NCI-H748 (cell line): ENCODE data around the gene CD274.
"Not testable (repeated sequence)": the region's sequence is repeated elsewhere in the genome, so short reads cannot be mapped to it uniquely, and the experiment has no call there.

Source experiments
- DNase-seq: peaks from one replicate; lab custom pipeline; 2025; ENCODE audit not compliant: unreplicated experiment; lab: John Stamatoyannopoulos, UW

The CD274 gene

DNA sequence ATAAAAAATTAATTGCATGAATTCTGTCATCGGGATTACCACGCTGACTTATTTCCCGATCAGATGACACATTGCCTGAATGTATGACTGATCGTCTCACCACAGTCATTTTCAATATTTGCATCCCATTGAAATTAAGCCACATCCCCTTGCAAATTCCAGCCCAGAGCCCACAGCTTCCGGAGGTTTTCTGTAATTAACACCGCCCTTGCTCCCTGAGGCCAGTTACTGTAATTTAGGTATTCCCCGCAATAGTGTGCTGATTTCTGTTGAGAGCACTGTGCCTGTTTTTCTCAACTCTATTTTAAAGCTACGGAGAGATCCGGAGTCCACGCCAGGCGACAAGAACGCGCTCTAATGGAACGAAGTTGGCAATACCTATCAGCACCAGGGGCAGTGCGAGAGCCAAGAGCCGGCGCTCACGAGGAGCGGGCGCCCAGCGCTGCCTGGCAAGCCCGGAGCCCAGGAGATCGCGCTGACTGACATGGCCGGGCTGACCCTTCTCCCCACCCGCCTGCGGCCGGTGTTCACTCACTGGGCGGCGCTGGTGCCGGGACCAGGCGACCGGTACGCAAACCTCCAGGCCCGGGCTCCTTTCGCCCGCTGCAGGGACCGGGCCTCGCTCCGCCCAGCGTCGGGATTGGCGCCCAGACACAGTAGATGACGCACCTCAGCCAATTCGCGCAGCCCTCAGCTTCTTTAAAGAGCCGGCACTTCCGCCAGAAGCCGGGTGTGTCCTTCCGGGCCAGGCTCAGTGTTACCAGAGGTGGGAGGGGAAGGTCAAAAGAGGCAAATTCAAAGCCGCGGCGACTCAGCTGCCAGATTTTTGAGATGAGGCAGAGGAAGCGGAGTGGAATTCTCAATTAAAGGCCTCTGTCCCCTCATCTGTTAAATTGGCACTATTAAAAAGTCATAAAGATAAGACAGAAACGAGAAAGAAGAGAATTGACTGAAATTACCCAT lies 12.8 kb upstream of the CD274 start, which contains the start of gene PLGRKT:
PLGRKT (minus strand) TSS at position 672 of the 963 bp plus-strand sequence. CDS start 5,948 bp downstream, outside the sequence.
- DNase-seq: peak; percentile 96

DNA sequence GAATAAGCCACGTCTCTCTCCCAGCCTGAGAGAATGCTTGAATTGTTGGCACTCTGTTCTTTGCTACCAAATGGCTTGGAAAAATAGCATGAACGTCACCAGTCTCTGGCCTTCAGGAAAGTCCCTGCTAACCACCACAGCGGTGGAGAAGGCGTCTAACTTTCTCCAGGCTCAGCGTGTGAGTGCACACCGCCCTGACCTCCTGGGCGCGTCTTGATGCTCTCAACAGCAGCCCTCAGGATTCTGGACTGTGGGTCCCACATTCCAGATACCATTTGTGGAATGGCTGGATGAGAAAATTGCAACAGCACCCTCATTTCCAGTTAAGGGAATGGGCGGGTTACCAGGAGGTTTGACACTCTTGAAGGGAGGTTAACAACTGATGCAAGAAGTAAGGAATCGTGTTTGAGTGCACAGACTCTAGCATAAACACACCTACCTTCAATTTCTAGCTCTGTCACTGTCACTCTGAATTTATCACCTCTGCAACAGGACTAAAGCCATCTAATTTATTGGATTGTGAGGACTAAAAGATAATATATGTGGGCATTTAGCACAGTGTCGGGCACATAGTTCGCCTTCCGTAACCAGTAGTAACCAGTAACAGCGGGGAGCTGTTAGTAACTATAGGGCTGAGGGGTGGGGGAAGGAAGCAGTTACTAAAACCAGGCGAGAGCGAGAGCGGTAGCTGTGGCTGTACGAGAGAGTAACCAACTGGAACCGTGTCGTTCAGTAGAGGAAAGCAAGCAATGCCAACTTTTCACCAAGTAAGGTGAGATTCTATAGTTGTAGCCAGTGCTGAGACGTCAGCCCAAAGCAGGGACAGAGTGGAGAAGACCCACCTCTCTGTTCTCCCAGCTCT lies 11.8 kb upstream of the CD274 start:
- no peak for DNase-seq

DNA sequence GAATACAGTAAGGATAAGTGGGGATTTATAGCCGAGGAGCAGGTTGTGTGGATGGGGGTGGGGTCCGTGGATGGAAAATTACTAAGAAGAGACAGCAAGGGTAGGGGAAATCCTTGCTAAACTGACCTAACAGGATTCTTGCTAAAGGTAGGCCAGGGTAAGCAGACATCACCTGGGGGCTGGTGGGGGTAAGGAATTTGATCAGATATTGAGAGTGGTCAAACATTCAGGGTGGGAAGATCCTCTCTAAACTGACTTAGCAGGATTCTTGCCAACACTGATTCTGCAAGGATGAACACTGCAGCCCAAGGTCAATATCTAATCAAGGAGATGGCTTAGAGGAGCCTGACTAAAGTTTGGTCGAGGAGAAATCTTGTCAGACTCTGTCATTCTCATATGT lies 9.9 kb upstream of the CD274 start:
- DNase-seq: no peak

DNA sequence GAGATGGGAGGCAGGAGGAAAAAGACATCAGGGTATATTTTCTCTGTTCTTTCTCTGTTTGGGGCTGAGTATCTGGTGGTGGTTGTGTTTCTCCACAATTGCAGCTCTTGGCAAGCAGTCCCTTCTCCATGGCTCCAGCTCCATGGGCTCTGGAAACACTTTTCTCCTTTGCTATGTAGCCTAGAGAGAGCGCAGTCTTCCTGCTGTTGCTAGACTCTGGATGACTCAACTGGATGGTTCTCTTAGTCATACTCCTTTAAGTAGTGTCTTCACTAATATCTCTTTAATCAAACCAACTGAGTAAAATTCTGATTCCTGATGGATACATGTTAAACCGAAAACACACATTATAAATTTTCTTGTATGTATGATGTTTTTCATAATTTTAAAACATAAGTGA lies 9.3 kb upstream of the CD274 start:
- no peak for DNase-seq

DNA sequence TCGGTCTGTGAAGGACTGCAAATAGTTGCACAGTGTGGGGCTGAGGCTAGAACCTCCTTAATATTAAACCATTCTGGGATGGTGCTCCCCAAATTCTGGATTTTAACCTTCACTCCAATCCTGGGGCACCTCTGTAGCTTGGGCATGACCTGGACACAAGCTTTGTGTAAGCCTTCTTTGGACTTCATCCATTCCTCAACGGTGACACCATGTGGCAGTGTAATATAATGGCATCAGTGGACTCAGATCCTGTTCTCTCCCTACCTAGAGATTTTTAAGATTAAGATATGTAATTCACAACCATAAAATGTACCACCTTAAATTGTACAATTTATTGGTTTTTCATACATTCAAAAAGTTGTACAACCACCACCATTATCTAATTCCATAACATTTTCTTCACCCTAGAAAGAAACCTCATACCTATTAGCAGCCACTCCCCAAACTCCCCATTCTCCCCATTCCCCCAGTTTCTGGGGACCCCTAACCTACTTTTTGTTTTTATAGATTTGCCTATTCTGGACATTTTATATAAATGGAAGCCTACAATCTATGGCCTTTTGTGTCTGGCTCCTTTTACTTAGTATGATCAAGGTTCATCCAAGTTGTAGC lies 7.8 kb upstream of the CD274 start:
- peak; percentile 53 for DNase-seq

DNA sequence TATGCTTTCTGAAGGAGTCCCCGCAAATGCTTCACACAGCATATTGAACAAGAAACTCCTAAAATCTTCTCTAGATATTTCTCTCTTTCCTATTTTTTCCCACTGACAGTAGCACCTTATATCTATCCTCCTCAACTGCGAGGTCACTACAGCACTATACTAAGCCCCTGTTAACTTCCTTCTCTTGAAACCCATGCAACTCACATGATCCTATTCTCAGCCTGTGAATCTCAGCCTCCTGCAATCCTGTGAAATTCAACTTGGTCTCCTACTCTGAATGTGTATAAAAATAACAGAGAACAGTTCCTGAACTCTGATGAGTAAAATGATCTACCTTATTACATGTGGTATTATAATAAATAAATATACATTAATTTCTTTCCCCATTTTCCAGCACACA lies 6.5 kb upstream of the CD274 start:
- DNase-seq: no peak

DNA sequence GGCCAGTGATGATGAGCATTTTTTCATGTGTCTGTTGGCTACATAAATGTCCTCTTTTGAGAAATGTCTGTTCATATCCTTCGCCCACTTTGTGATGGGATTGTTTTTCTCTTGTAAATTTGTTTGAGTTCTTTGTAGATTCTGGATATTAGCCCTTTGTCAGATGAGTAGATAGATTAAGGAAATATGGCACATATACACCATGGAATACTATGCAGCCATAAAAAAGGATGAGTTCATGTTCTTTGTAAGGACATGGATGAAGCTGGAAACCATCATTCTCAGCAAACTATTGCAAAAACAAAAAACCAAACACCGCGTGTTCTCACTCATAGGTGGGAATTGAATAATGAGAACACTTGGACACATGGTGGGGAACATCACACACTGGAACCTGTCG lies 5.2 kb upstream of the CD274 start:
- not testable (repeated sequence) for DNase-seq

DNA sequence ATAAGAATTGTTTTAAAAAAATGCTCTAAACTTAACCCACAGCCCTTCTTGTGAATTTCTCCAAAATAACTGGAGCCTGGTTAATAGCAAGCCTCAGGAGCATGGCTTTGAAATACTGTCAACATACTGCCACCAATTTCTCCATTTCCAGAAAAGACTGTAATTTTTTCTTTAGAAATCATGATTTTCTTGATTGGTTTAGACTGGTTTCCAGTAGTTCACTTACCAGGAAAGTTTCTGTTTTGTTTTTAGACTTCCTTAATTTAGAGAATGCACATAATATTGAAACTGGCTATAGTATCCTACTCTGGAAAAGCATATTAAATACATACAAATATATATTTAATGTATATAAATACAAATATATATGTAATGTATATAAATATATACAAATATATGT lies 4.5 kb upstream of the CD274 start:
- DNase-seq: no peak

DNA sequence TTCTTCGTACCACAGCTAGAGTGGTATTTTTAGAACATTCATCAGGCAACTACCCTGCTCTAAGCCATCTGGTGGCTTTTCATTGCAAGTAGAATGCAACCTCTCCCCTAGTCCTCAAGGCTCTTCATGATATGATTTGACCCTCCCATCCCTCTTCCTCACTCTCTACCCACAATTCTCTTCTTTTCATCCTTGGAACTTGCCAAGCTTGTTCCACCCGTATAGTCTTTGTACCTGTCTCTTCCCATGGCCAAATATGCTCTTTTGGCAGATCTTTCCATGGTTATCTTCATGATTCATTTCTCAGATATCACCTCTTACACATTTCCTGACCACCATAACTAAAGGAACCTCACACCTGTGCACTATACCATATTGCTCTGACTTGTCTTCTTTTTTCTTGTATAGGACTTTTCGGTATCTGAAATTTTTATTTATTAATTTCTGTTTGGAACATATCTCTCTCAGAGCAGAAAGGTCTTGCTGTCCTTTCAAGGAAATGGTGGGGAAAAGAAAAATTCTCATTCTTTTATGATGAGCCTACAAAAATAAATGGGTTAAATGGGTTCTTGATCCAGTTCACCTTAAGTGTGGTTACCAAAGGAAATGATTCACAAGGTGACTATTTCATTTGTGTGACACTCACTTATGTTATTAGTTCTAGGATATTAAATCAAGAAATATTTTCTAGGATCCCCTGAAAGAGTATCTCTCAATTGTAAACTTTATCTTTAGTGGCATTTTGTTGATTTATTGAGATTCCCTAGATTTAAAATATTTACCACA lies 3.7 kb upstream of the CD274 start:
- no peak for DNase-seq

DNA sequence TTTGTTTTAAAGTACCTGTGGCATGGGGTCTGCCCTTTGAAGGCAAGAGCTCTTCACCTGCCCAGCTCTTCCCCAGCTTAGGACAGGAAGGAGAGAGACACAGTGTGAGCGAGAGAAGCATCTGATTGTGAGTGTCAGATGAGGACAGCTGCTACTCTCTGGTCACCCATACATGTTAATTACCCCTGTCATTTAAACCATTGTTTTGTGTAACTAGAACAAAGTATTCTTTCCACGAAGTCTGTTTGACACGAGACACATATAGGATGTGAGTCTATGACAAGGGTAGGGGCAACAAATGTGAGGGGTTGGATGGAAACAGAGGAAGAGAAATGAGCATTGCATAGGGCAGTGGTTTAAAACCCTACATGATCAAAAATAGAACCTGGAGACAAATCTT lies 3.0 kb upstream of the CD274 start:
- DNase-seq: no peak

DNA sequence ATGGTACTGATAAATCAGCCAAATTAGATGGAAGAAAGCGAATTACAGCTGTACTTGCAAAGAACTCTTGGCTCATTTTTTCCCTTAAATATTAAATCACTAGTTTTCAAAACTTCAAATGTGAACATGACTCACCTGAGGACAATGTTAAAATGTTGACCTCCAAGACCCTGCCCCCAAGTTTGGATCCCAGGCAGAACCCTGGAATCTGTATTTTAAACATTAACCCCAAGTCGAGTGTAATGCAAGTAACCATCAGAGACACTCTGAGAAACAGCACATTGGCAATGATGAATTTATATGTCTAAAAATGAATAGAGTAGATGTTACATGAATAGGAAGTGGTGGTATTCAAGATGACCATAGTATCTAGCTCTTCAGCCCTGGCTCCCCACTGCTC lies 2.3 kb upstream of the CD274 start:
- DNase-seq: no peak

DNA sequence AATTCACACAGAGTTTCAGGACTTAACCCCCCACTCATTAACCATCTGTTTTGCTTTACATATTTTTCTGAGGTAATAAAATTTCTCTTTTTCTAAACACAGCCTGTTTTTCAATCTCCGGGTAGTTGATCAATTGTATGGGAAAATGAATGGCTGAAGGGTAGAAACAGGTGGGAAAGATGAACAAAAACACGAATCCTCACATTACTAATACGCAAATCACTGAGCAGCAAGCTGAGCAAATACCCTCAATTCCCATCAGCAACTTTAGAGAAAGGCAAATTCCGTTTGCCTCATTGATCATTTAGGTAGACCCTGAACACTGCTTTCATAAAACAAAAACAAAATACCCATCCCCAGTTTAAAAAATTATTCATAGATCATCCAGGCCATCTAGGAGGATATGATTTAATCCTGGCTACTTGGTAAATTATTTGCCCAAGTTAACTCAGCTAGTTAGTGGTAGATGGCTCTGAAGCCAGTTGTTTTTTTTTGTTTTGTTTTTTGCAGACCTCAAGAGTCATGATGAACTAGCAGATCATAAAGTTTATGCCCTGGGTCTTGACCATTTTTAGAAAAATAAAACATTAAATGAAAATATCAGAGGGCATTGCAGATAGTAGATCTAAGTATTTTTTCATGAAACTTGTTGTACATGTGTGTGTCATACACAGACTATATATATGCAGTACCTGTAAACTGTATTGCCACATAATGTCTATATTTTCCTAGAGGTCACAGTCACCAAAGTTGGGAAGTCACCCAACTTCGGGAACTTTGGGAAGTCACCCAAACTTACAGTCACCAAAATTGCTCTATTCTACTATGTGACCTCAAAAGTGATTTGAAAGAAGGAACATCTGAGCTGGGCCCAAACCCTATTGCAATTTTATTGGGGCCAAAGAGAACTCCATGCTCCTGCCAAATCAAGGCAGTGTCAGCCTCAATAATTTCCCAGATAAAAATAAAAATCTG lies 1.6 kb upstream of the CD274 start:
- DNase-seq: no peak

DNA sequence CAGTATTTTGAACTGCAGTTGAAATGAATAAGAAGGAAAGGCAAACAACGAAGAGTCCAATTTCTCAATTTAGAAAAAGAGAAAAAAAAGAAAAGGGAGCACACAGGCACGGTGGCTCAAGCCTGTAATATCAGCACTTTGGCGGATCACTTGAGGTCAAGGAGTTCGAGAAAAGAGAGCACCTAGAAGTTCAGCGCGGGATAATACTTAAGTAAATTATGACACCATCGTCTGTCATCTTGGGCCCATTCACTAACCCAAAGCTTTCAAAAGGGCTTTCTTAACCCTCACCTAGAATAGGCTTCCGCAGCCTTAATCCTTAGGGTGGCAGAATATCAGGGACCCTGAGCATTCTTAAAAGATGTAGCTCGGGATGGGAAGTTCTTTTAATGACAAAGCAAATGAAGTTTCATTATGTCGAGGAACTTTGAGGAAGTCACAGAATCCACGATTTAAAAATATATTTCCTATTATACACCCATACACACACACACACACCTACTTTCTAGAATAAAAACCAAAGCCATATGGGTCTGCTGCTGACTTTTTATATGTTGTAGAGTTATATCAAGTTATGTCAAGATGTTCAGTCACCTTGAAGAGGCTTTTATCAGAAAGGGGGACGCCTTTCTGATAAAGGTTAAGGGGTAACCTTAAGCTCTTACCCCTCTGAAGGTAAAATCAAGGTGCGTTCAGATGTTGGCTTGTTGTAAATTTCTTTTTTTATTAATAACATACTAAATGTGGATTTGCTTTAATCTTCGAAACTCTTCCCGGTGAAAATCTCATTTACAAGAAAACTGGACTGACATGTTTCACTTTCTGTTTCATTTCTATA lies 602 bp upstream of the CD274 start:
- no peak for DNase-seq

DNA sequence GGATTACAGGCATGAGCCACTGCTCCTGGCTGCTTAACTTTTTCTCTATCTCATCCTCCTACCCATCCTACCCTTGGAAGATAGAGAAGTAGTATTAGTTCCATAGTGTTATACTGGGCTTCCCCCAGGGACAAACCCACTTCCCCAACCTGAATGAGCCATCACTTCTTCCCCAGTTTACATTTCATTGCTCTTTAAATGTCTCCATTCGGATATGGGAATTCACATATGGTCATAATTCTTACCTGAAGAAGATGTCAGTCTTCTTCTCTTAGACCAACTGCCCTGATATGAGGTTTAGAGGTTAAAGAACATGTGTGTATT lies 1.9 kb downstream of the CD274 start:
- DNase-seq: no peak

DNA sequence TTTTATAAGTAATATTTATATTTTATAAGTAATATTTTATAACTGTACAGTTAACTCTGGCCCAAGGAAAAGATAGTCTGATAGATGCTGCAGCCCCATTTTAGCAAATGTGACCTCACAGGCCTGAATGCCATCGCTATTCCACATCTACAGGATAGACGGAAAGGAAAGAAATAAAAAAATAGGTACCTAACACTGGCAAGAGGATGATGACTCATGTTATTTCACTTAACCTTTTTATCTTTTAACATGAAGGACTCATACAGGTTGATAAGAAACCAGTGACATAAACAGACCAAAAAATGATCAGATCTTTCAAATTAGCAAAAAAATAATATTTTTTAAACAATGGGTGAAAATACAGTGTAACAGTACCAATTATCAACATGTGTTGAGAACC lies 2.7 kb downstream of the CD274 start:
- DNase-seq: no peak

DNA sequence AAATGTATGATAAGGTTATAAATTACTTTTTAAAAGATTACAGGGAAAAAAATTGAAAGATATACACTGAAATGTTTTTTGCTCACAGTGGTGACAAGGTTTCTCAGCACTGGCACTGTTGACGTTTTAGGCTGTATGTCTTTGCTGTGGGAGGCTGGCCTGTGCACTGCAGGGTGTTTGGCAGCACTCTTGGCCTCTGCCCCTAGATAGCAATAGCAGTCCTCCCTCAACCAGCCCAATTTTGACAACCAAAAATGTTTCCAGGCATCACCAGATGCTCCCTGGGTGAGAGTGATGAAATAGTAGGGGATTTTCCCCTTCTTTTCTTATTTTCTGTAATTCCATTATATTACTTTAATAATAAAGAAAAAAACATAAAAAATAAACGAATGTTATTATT lies 3.3 kb downstream of the CD274 start:
- DNase-seq: no peak

DNA sequence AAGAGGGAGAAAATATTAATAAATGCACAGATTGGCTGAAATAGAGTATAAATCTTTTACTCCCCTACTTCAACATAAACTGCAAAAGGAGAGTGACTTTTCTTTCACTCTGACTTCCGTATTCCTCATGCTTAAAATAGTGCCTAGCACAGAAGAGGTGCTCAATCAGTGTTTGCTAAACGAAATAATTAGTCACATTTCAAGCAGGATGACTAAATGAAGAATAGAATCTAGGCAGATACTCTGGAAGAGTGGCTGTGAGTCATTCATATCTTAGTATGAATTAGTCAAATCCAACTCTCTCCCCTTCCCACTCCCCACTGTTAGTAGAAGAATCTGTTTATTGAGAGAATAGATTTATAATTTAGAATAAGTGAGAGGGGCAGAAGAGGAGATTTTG lies 4.8 kb downstream of the CD274 start:
- no peak for DNase-seq

DNA sequence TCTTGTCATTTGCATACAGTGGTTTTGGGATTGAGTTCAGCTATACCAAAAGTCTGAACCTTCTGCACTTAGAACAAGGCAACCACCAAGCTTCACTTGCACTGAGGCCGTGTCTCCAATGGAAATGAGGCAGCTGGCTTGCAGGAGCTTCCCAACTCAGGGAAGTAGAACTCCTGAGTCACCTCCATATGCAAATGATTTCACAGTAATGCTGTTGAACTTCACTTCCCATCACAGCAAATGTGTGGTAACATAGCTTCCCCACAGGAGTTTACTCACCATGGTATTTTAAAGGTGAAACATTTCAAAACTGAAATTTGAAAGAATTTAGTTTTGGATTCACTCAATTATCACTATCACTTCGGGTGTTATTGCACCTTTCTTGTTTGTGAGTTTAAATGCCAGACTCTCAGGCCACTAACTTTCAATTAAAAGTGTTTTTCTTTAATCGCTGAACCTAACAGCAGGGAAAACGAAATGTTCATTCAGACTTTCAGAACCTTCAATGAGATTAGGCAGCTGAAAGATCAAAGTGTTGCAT lies 9.0 kb downstream of the CD274 start:
- no peak for DNase-seq

DNA sequence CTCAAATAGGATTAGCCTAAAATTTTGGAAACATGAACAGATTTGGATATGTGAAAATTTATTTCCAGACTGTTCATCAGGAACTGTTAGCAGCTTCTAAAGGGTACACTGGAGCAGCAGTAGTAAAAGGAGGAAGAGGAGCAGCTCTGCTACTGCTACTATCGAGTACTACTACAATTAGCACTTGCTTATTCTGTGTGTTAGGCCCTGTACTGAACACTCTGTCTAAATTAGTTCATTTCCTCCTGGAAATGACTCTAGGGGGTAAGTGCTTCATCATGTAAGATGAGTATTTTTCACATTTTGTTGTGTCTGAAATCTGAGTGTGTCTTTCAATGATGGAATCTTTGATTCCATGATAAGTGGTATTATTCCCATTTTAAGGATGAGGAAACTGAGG lies 9.8 kb downstream of the CD274 start:
- DNase-seq: no peak
